Activated T-cell treated with anti-CD3 and anti-CD28 coated beads for 48 hours (primary cell): Measurements from ENCODE around the gene PRC1.
"Not testable (repeated sequence)": the region's sequence is repeated elsewhere in the genome, so short reads cannot be mapped to it uniquely, and the experiment has no call there.

Experiments used
- DNase-seq: peaks from one replicate; pipeline ENCODE4 v3.0.0-alpha.2; 2020; ENCODE audit warnings: low read depth

The PRC1 gene

DNA sequence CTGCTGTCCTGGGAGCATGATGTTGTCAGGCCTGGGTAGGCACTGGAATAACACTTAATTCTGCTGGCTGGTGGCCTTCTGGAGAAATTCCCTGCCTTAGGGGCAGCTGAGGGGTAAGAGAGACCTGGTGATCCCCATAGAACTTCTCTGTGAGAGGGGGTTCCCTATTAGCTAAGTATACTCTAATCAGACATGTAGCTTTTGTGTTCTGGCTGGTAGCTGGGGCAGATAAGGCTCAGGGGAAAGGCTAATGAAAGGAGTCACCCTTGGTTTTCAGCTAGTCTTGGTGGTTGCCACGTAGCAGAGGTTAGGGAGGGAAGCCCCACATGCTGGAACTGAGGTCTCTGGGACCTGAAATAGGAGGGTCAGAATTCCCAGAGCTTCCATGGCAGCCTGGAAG, 61.0 kb downstream of the PRC1 start:
- DNase-seq: no peak

DNA sequence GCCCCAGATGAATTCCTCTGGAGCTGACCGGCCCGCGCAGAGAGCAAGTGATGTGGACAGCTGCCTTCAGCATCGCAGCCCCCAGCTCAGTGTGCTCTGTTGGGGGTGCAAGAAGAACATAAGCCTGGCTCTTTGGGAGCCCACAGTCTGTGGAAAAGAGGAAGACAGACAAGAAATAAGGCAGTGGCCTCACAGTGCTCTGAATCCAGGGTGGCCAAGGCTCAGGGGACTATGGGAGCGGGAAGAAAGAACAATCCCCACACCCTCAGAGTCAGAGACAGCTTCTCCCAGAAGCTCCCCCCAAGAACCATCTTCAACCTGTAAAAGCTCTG, 61.7 kb downstream of the PRC1 start:
- no peak for DNase-seq

GRCh38 chr15:90931828-90932659, 62.3 kb downstream of the PRC1 start, which contains the start of gene HDDC3:
Gene HDDC3 (minus strand): TSS chr15:90932549. CDS start chr15:90932540, 9 bp downstream.
- peak; percentile 91 for DNase-seq

GRCh38 chr15:90931575-90931827, 62.8 kb downstream of the PRC1 start:
- DNase-seq: no peak

GRCh38 chr15:90930861-90931574, 63.3 kb downstream of the PRC1 start:
- DNase-seq: no peak

- no peak for DNase-seq
Measured at GRCh38 chr15:90929246-90930019, 64.9 kb downstream of the PRC1 start.

- DNase-seq: not testable (repeated sequence)
Measured at GRCh38 chr15:90928106-90928505, 66.2 kb downstream of the PRC1 start.

DNA sequence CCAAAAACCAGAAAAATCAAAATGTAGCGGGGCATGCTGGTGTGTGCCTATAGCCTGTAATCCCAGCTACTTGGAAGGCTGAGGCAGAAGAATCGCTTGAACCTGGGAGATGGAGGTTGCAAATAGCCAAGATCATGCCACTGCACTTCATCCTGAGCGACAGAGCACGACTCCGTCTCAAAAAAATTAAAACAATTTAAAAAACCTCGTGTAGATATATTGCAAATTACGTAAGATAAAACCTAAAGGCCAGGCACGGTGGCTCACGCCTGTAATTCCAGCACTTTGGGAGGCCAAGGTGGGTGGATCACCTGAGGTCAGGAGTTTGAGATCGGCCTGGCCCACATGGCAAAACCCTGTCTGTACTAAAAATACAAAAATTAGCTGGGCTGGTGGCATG, 67.6 kb downstream of the PRC1 start:
- DNase-seq: not testable (repeated sequence)

GRCh38 chr15:90924375-90924774, 70.0 kb downstream of the PRC1 start:
- DNase-seq: no peak

- DNase-seq: not testable (repeated sequence)
Measured at GRCh38 chr15:90922712-90923322, 71.5 kb downstream of the PRC1 start.

DNA sequence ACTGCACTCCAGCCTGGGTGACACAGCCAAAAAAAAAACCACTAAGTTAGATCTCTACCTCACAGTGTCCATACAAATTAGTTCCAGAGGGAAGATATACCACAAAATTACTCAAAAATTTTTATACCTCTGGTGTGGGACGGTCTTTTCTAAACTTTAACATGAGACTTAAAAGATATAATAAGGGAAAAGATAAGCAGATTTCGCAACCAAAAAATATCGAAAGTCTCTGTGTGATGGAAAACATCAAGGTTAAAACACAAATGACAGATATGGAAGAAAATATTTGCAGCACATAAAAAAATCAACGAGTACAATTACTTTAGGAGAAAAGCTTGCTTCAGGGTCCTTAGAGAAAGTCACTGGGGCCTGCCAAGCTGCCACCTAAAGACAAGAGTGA, 72.4 kb downstream of the PRC1 start:
- no peak for DNase-seq

DNA sequence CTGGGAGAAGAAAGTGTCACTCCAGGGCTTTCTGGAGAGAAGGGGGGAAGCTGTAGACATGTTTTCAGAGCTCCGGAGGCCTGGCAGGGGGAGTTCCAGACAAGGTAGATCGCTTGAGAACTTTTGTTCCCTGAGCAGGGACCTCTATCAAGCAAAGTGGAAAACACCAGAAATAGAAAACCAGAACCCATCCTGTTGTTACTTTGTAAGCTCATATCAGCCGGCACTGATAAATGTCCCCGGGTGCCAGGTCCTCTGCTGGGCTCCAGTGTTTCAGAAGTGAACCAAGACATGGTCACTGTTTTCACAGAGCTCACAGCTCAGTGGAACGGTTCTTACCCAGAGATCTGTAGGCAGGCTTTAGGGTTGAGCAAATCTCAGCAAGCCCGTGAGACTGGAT, 75.5 kb downstream of the PRC1 start:
- no peak for DNase-seq

DNA sequence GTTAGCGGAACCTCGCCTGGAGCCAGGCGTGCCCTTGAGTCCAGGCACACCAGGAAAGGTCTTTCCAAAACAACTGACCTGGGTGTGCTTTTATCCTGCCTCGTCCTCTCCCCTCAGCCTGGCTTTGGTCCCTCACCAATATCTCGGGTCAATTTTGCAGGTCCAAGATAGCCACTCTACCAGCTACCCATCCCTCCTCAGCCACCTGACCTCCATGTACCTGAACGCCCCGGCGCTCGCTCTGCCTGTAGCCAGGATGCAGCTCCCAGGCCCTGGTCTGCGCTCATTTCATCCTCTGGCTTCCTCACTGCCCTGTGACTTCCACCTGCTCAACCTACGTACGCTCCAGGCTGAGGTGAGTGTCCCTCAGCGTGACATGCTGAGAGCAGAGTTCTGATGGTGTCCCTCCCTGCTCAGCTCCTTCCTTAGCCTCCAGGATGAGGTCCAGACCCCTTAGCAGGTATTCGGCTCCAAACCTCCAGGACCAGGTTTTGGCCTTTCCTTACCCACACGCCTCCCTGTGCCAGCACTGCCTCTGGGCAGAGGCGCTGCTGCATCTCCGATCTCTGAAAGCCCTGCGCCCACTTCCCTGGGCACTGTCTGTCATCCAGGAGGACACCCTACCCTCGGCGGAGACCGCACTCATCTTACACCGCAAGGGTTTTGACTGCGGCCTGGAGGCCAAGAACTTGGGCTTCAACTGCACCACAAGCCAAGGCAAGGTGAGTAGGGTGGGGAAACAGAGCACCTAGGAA, 76.1 kb downstream of the PRC1 start:
- no peak for DNase-seq

GRCh38 chr15:90917569-90917968, 76.8 kb downstream of the PRC1 start:
- no peak for DNase-seq

DNA sequence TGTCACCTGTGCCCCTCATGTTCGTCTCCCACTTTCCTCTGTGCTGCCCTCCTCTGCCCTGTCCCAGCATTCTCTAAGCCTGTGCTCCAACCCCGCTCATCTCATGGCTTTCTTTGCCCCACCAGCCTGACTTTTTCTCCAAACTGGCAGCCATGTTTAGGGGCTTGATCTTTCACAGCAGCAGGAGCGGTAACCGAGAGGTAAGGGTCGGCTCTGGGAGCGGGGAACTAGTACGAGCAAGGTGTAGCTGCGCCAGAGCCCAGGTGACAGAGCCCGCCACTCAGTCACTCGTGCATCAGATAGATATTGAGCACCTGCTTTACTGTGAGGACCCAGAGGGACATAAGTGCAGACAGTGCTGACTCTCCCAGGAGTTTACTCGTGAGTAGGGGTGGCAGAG, 77.9 kb downstream of the PRC1 start:
- no peak for DNase-seq
